Measurements from ENCODE around the gene RNF222.

DNA sequence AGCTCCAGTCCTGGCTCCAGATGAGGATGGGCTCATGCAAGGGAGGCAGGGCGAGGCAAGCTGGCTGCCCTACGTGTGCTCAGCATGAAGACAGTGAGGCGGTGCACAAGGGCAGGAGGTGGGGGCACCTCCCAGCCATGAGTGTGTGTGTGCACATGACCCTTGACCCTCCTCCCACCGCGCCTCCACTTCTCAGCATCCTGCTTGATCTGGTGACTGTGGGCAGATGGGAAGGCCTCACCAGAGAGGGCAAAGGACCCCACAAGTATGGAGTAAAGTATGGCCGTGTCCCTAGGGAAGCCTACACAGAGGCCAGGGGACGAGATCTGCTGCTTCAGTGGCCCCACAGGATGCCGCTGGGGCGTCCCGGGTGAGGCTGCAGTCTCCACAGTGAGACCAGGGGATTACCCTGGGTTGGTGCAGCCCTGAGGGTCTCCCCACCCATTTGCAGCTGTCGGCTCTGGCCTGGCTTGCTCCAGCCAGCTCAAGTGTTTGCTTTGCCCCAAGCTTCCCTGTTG, 7.9 kb upstream of the RNF222 start:
- TF ChIP-seq YY1 (IDR thresholded peaks at IDR 0.05; ENCODE audit: low read depth) (no peak), JUND (IDR thresholded peaks at IDR 0.05) (no peak), RCOR1 (IDR thresholded peaks at IDR 0.05; ENCODE audit: low read length) (no peak), EP300 (IDR thresholded peaks at IDR 0.05; ENCODE audit: borderline replicate concordance in 1 of 2, low read depth in 1 of 2, low read length in 1 of 2) (no peak), POLR2AphosphoS5 (IDR thresholded peaks at IDR 0.05; ENCODE audit: low read depth, low read length) (no peak), GABPA (IDR thresholded peaks at IDR 0.05; ENCODE audit: low read depth) (no peak), TCF12 (IDR thresholded peaks at IDR 0.05) (no peak), NRF1 (IDR thresholded peaks at IDR 0.05; ENCODE audit: low read depth, low read length) (no peak), FOXJ3 (CRISPR knock-in tag; IDR thresholded peaks at IDR 0.05) (no peak), USF1 (IDR thresholded peaks at IDR 0.05; ENCODE audit: borderline replicate concordance, low read depth) (no peak), CHD2 (IDR thresholded peaks at IDR 0.05; ENCODE audit: low read length, partially characterized antibody) (no peak), USF2 (IDR thresholded peaks at IDR 0.05; ENCODE audit: borderline replicate concordance, low read depth, low read length) (no peak)
- TF ChIP-seq, protein P1, sequence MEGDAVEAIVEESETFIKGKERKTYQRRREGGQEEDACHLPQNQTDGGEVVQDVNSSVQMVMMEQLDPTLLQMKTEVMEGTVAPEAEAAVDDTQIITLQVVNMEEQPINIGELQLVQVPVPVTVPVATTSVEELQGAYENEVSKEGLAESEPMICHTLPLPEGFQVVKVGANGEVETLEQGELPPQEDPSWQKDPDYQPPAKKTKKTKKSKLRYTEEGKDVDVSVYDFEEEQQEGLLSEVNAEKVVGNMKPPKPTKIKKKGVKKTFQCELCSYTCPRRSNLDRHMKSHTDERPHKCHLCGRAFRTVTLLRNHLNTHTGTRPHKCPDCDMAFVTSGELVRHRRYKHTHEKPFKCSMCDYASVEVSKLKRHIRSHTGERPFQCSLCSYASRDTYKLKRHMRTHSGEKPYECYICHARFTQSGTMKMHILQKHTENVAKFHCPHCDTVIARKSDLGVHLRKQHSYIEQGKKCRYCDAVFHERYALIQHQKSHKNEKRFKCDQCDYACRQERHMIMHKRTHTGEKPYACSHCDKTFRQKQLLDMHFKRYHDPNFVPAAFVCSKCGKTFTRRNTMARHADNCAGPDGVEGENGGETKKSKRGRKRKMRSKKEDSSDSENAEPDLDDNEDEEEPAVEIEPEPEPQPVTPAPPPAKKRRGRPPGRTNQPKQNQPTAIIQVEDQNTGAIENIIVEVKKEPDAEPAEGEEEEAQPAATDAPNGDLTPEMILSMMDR (IDR thresholded peaks at IDR 0.05) = no peak

All from SK-N-SH (cell line).